GM23338 (cell line): ENCODE measurements around the gene ARPC2.

Source experiments
- EZH2phosphoT487 ChIP-seq: fragments of 200-600 bp; sonication (generic); IDR thresholded peaks from one replicate; pipeline ENCODE4 v1.8.1; 2018; ENCODE audit warnings: antibody characterized with exemption; ENCODE audit not compliant: unreplicated experiment
- JUNB ChIP-seq: IDR thresholded peaks from one replicate; pipeline ENCODE4 v1.6.1; 2016; ENCODE audit warnings: antibody characterized with exemption; ENCODE audit not compliant: unreplicated experiment
- POLR2AphosphoS5 ChIP-seq: IDR thresholded peaks from 2 replicates; pipeline ENCODE4 v1.6.1; 2016; ENCODE audit warnings: antibody characterized with exemption, low read depth
- TF ChIP-seq, protein P1 (sequence below), 2 experiments: fragments of 200-600 bp in 1 of 2; sonication (generic) in 1 of 2; conservative IDR thresholded peaks; 2 replicates each; pipeline versions ENCODE4 v1.5.1 to v1.6.1; 2016 to 2017; ENCODE audit warnings: antibody characterized with exemption in 2 of 2, low read depth in 2 of 2, mild to moderate bottlenecking in 2 of 2, moderate library complexity in 1 of 2

DNA sequence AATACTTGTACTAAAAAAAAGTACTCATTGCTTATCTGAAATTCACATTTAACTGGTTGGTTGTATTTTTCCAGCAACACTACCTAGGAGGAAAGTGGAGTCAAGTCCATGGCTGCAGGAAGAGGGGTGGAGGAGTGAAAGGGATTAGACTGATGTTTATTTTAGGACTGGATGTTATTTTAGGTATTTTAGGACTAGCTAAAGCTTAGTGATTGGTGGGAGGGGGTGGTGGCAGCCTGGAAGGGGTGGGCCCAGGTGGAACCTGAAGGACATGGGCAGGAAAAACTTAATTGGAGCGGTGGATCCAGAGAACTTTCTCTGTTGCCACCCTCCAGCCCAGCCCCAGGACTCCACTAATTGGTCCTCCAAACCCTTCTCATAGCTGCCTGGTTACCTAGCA is 79.2 kb downstream of the ARPC2 start:
- TF ChIP-seq, protein P1, sequence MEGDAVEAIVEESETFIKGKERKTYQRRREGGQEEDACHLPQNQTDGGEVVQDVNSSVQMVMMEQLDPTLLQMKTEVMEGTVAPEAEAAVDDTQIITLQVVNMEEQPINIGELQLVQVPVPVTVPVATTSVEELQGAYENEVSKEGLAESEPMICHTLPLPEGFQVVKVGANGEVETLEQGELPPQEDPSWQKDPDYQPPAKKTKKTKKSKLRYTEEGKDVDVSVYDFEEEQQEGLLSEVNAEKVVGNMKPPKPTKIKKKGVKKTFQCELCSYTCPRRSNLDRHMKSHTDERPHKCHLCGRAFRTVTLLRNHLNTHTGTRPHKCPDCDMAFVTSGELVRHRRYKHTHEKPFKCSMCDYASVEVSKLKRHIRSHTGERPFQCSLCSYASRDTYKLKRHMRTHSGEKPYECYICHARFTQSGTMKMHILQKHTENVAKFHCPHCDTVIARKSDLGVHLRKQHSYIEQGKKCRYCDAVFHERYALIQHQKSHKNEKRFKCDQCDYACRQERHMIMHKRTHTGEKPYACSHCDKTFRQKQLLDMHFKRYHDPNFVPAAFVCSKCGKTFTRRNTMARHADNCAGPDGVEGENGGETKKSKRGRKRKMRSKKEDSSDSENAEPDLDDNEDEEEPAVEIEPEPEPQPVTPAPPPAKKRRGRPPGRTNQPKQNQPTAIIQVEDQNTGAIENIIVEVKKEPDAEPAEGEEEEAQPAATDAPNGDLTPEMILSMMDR (conservative IDR thresholded peaks at IDR 0.05; ENCODE audit: low read depth in 2 of 2) = no peak
- no peak for TF ChIP-seq EZH2phosphoT487
- TF ChIP-seq POLR2AphosphoS5 = no peak
- no peak for TF ChIP-seq JUNB
